Activated CD4-positive, alpha-beta memory T cell treated with anti-CD3 and anti-CD28 coated beads for 36 hours (primary cell): ENCODE results near the gene ARL5B. TPM values are rescaled to one million over a fixed set of nuclear protein-coding genes. Genes with fewer than 3 reads are reported as not detected.

Experiments
- CTCF ChIA-PET: fragments of 350-600 bp; sonication (Branson Sonifier 250); formaldehyde crosslinking; loops from one replicate; lab custom pipeline; 2021; ENCODE audit warnings: antibody characterized with exemption, inconsistent platforms; lab: Charles Lee
- POLR2A ChIA-PET: fragments of 350-600 bp; sonication (Branson Sonifier 250); formaldehyde crosslinking; loops from one replicate; lab custom pipeline; 2021; ENCODE audit warnings: antibody characterized with exemption; lab: Charles Lee
- DNase-seq: peaks from one replicate; pipeline ENCODE4 v3.0.0-alpha.2; 2020
- H3K27ac Mint-ChIP-seq: one replicate; pipeline ENCODE4 v1.8.0; 2021; ENCODE audit warnings: mixed read lengths
- H3K27me3 Mint-ChIP-seq: one replicate; pipeline ENCODE4 v1.8.0; 2021; ENCODE audit warnings: mixed read lengths
- H3K36me3 Mint-ChIP-seq: one replicate; pipeline ENCODE4 v1.8.0; 2021; ENCODE audit warnings: mixed read lengths
- H3K4me1 Mint-ChIP-seq: one replicate; pipeline ENCODE4 v1.8.0; 2021; ENCODE audit warnings: low read depth, mixed read lengths
- H3K4me3 Mint-ChIP-seq: one replicate; pipeline ENCODE4 v1.8.0; 2021; ENCODE audit warnings: mild to moderate bottlenecking, mixed read lengths
- H3K9me3 Mint-ChIP-seq: one replicate; pipeline ENCODE4 v1.8.0; 2021; ENCODE audit warnings: mixed read lengths
- intact Hi-C: fragments of 100-400 bp; cut with micrococcal nuclease; formaldehyde crosslinking; loops from one replicate; pipeline ENCODE4 v1.15.1; 2023
- total RNA-seq, 2 experiments: library from RNA; stranded (reverse); gene quantifications; one replicate each; pipeline ENCODE4 v1.2.3, GENCODE V29; 2021

ARL5B gene
- total RNA-seq, 2 experiments from 2014 or later = 16.2 to 16.3 TPM

DNA sequence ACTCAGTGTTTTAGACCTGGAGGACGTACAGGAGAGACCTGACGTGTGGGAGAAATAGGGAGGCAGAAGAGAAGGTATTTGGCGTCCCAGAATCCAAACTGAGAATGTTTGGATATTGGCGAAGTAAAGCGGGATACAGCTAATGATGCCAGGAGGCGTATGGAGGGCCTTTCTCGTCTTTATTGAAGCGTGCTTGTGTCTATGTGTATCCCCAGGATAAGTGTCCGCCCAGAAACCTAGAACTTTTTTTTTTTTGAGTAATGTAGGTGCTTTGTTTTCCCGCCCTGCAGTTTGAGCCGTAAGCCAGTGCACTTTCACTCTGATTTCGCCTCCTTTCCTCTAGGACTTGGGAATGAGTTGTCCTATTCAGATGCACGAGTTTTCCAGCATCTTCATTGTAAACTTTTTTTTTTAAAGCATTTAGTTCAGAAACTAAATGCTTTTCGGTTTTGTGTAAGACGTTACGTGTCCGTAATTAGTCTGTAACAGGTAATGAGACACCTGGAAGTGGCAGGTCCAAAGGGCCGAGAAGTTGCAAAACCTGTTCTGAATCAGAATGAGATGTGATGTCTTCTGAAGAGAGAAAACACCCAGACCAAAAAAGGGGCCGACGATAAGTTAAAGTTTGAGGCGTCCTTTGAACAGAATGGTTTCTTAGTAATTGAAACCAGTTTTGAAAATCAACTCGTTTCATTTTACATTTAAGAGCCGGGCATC lies 746 bp downstream of the ARL5B start:
- H3K4me1 Mint-ChIP-seq = peaks cover 37% of the 10 kb centered on the region
- no peaks in the 10 kb centered on the region for H3K9me3 Mint-ChIP-seq
- H3K36me3 Mint-ChIP-seq = peaks cover 17% of the 10 kb centered on the region
- DNase-seq = peak; percentile 25
- CTCF ChIA-PET = no interaction called here
- H3K27ac Mint-ChIP-seq = peak overlapping the region; percentile 92
- no peaks in the 10 kb centered on the region for H3K27me3 Mint-ChIP-seq
- H3K4me3 Mint-ChIP-seq = peak overlapping the region; percentile 95
- intact Hi-C loops = loop anchor here (1.0 to 10.0 kb wide), 6 partner anchors 9 to 1455 kb away; partner anchors contain the start of genes NSUN6, STAM and TRDMT1
- POLR2A ChIA-PET = interaction anchor here (2.5 kb wide), 1 partner anchor 10 kb away, joined by 19 read pairs; the partner anchor contains the start of gene NSUN6

DNA sequence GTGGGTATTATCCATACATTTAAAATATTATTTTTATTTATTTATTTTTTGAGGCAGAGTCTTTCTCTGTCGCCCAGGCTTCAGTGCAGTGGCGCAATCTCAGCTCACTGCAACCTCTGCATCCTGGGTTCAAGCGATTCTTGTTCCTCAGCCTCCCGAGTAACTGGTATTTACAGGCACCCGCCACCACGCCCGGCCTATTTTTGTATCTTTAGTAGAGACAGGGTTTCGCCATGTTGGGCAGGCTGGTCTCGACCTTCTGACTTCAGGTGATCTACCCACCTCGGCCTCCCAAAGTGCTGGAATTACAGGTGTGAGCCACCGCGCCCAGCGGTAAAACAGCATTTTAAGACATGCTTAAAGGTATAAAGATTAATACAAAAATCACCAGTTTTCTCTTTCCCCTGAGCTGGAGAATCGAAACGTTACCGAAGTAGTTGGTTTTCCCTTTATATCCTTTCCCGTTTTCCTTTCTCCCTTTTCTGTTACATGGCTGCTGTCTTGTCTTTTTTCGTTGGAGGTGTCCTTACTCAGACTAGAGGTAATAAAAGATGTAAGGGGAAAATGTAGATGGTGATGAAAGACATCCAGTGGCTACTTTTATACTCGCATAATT lies 1.7 kb downstream of the ARL5B start:
- H3K36me3 Mint-ChIP-seq = peaks cover 18% of the 10 kb centered on the region
- H3K4me3 Mint-ChIP-seq = peak overlapping the region; percentile 74
- ChIA-PET POLR2A (no interaction called here), CTCF (no interaction called here)
- intact Hi-C loops = no loop called here
- H3K27me3 Mint-ChIP-seq = no peaks in the 10 kb centered on the region
- H3K4me1 Mint-ChIP-seq = peaks cover 42% of the 10 kb centered on the region
- no peaks in the 10 kb centered on the region for H3K9me3 Mint-ChIP-seq
- H3K27ac Mint-ChIP-seq = peak overlapping the region; percentile 53
- DNase-seq = no peak

DNA sequence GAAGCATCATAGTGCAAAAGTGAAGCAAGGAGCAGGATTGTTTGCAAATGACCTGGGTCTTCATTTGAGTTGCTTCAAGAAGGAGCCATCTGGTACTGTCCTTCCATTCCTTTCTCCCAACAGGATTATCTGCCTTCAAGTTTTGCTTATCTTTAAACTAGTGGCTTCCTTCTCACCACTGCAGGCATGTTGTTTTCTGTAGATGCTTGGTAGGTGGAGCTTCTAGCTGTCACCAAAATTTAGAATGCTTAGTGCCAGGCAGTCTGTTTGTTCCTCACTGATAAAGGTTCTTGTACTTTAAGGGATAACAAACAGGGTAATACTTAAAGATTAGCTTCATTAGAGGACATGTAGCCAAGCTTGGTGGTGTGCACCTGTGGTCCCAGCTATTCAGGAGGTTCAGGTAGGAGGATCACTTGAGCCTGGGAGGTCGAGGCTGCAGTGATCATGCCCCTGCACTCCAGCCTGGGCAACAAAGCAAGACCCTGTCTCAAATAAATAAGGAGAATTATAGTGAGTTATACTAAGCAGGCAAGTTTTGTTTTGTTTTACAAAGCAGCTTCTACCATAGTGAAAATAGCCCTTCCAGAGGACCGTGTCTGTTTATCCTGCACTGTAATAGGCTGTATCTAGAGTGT lies 5.7 kb downstream of the ARL5B start:
- ChIA-PET CTCF (no interaction called here), POLR2A (no interaction called here)
- H3K27ac Mint-ChIP-seq = no peak overlapping the region
- no peak for DNase-seq
- H3K4me3 Mint-ChIP-seq = no peak overlapping the region
- intact Hi-C loops = no loop called here
- peaks cover 32% of the 10 kb centered on the region for H3K36me3 Mint-ChIP-seq
- H3K27me3 Mint-ChIP-seq = no peaks in the 10 kb centered on the region
- H3K4me1 Mint-ChIP-seq = peaks cover 44% of the 10 kb centered on the region
- H3K9me3 Mint-ChIP-seq = no peaks in the 10 kb centered on the region

DNA sequence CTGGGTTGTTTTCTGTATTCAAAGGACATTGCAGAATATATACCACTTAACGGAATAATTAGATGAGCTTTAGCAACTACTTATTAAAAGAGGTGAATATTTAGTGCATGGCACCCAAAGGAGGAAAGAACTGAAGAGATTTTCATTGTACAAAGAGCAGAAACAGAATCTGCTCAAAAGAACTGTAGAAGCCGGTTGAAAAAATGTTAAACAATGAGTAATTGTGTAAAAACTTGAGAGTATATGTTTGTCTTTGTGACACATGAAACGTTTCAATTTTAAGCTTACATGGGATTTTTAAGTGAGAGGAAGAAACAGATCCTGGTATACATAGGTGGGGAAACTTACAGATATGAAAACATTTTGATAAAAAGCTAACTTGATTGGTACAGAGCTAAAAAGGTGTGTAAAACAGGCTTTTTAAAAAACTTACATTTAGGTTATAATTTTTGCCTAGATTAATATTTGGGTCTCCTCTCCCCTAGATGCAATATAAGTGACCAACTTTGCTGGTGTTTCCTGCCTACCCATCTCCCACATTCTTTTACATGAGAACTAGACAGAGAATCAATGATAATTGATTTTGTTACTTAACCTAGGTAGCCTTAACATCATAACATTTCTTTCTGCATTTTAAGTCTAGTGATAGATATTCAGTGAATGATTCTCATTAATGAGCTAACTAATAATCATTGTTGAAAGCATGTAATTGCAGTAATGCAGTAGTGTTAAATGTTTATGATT lies 6.8 kb downstream of the ARL5B start:
- no peak for DNase-seq
- H3K9me3 Mint-ChIP-seq = no peaks in the 10 kb centered on the region
- H3K27me3 Mint-ChIP-seq = no peaks in the 10 kb centered on the region
- H3K4me1 Mint-ChIP-seq = peaks cover 40% of the 10 kb centered on the region
- H3K36me3 Mint-ChIP-seq = peaks cover 34% of the 10 kb centered on the region
- intact Hi-C loops = no loop called here
- CTCF ChIA-PET = no interaction called here
- POLR2A ChIA-PET = no interaction called here
- no peak overlapping the region for H3K27ac Mint-ChIP-seq
- no peak overlapping the region for H3K4me3 Mint-ChIP-seq

DNA sequence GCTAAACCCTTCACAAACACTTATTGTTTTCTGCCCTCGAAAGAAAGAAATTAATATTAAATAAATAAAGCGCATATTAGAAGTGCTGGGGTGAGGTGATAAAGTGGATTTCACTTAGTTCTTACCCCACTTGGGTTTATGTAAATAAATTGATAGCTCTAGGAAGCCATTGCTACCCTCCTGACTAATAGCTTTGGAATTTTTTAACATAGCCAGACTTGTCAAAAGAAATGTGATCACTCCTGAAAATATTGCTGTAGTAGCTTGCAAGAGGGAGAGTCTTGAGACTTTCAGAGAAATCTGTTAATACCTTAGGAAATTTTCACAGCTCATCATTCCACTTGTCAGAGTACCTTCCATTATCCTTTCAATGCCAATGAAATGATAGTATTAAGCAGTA lies 7.6 kb downstream of the ARL5B start:
- POLR2A ChIA-PET = no interaction called here
- CTCF ChIA-PET = no interaction called here
- H3K36me3 Mint-ChIP-seq = peaks cover 28% of the 10 kb centered on the region
- peaks cover 32% of the 10 kb centered on the region for H3K4me1 Mint-ChIP-seq
- DNase-seq = no peak
- no peaks in the 10 kb centered on the region for H3K27me3 Mint-ChIP-seq
- H3K9me3 Mint-ChIP-seq = no peaks in the 10 kb centered on the region
- no peak overlapping the region for H3K27ac Mint-ChIP-seq
- intact Hi-C loops = no loop called here
- H3K4me3 Mint-ChIP-seq = no peak overlapping the region

DNA sequence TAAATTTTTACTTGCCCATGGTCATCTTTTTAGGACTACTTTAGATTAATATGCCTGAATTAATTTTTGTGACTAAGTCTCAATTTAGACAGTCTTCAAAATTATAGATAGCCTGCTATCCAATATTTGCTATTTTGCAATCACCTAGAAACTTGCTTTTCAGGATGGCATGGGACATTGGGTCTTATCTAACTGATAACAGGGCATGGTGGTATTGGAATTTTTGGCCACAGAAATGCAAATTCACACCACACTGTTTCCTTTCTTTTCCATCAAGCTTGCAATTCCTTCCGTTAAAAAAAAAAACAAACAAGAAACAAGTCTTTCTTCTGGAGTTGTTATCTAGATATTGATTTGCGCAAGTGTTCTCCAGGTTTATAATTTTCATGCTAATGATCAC lies 8.8 kb downstream of the ARL5B start:
- peaks cover 26% of the 10 kb centered on the region for H3K4me1 Mint-ChIP-seq
- intact Hi-C loops = no loop called here
- peaks cover 30% of the 10 kb centered on the region for H3K36me3 Mint-ChIP-seq
- no peaks in the 10 kb centered on the region for H3K27me3 Mint-ChIP-seq
- DNase-seq = no peak
- H3K9me3 Mint-ChIP-seq = no peaks in the 10 kb centered on the region
- H3K27ac Mint-ChIP-seq = no peak overlapping the region
- ChIA-PET POLR2A (no interaction called here), CTCF (no interaction called here)
- no peak overlapping the region for H3K4me3 Mint-ChIP-seq

DNA sequence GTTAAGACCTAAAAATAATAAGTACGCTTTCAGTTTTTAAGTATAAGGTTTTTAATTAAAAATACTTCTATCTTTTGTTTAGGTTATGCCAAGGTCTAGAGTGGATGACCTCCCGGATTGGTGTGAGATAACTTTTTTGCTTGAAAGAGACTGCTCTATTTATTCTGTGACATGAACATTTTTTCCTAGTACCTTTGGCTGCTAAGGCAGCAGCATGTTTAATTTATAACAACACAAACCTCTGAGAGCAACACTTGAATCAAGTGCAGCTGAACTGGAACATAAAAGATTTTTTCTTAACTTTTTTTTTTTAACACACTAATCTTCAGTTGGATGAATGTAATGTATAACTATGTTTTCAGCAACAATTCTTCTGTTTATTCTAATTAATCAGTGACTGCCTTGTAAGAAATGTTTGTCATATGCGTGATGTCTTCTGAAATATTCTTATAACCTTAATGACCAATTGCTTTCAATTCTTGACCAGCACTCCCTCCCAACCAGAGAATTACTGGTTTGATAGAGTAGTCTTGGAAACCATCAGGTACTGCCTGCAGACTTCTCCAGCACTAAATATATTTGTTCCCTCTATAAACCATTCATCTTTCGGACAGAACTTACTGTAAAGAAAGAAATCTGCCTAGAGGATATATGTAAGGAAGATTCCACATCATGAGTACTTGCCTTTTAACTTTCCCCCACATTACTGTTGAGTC lies 16.0 kb downstream of the ARL5B start:
- ChIA-PET POLR2A (no interaction called here), CTCF (no interaction called here)
- Mint-ChIP-seq H3K27me3 (no peaks in the 10 kb centered on the region), H3K4me3 (no peak overlapping the region), H3K36me3 (peaks cover 38% of the 10 kb centered on the region), H3K9me3 (no peaks in the 10 kb centered on the region), H3K27ac (no peak overlapping the region), H3K4me1 (no peaks in the 10 kb centered on the region)
- intact Hi-C loops = no loop called here
- no peak for DNase-seq

DNA sequence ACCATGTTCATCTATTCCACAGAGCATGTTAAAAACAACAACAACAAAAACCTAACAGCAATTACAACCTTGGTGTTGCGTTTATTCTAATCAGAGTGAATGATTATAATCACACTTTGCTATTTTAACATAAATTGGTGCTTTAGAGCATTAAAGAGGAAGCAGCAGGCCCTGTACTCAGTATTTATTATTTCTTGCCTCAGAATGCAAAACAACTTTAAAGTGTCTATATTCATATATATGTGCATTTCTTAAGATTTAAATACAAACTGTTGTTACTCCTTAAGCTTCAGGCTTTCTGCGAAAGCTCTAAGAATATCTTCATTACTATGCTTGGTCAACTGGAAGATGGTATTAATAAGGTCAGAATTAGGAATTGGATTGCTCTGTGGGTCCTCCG lies 21.5 kb downstream of the ARL5B start:
- H3K27ac Mint-ChIP-seq = no peak overlapping the region
- no peaks in the 10 kb centered on the region for H3K9me3 Mint-ChIP-seq
- peaks cover 6% of the 10 kb centered on the region for H3K4me1 Mint-ChIP-seq
- H3K4me3 Mint-ChIP-seq = no peak overlapping the region
- CTCF ChIA-PET = no interaction called here
- DNase-seq = no peak
- H3K27me3 Mint-ChIP-seq = no peaks in the 10 kb centered on the region
- intact Hi-C loops = no loop called here
- POLR2A ChIA-PET = no interaction called here
- H3K36me3 Mint-ChIP-seq = peaks cover 24% of the 10 kb centered on the region

DNA sequence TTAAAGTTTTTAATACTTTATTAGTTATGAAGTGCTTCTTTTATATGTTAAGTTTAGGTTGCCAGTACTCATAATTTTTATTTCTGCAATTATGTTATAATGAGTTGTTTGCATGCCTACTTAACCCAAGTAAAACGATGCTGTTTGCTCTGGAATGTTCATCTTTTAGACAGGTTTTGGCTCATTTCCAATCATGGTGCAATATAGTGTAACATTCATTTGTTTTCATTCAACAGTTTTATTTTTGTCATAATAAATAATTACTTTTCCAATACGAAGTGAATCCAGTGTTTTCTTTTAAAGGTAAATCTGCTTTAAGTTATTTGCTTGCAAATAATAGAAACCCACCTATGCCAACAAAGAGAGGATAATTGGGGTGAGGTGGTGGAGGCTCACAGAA lies 22.1 kb downstream of the ARL5B start:
- no peak overlapping the region for H3K4me3 Mint-ChIP-seq
- H3K9me3 Mint-ChIP-seq = no peaks in the 10 kb centered on the region
- POLR2A ChIA-PET = no interaction called here
- H3K4me1 Mint-ChIP-seq = peaks cover 6% of the 10 kb centered on the region
- H3K36me3 Mint-ChIP-seq = peaks cover 21% of the 10 kb centered on the region
- intact Hi-C loops = no loop called here
- no peaks in the 10 kb centered on the region for H3K27me3 Mint-ChIP-seq
- DNase-seq = no peak
- CTCF ChIA-PET = no interaction called here
- H3K27ac Mint-ChIP-seq = no peak overlapping the region

DNA sequence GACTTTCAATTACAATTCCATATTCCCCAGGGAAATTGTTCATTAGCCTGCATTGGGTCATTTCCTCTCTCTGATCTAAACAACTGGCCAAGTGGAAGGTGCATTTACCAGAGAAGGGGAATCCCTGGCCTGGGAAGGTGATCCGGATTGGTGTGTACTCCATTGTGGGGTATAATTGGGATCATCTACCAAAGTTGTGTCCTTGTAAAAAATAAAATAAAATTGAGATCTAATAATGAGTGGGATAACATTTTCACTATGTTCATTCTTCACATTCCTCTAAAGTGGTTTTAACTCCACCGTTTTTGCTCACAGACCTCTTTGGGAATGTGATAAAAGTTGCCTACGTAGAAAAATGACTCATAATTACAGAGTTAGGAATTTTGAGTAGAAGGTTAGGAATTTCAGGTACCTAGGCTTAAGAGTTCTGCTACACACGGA lies 22.8 kb downstream of the ARL5B start:
- intact Hi-C loops = no loop called here
- Mint-ChIP-seq H3K4me3 (no peak overlapping the region), H3K27me3 (no peaks in the 10 kb centered on the region), H3K4me1 (peaks cover 6% of the 10 kb centered on the region), H3K36me3 (peaks cover 16% of the 10 kb centered on the region), H3K9me3 (no peaks in the 10 kb centered on the region), H3K27ac (no peak overlapping the region)
- DNase-seq = no peak
- POLR2A ChIA-PET = no interaction called here
- CTCF ChIA-PET = no interaction called here

DNA sequence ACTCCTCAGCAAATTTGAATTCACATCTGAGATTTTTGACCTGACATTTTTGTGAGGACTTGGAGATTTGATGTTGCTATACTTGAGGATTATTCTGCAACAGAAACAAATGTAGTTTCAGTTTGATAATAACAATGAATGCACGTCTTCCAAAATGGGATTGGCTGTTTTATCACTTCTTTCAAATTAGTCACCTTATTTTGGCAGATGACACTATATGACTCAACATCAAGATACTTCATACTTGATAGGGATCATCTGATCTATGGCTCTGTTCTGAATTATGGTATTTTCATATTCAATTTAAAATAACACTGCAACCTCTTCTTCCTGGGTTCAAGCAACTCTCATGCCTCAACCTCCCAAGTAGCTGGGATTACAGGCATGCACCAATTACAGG lies 24.2 kb downstream of the ARL5B start:
- no peak for DNase-seq
- Mint-ChIP-seq H3K27me3 (no peaks in the 10 kb centered on the region), H3K4me3 (no peak overlapping the region), H3K36me3 (peaks cover 16% of the 10 kb centered on the region), H3K27ac (no peak overlapping the region), H3K4me1 (peaks cover 6% of the 10 kb centered on the region), H3K9me3 (no peaks in the 10 kb centered on the region)
- intact Hi-C loops = no loop called here
- POLR2A ChIA-PET = no interaction called here
- CTCF ChIA-PET = no interaction called here

DNA sequence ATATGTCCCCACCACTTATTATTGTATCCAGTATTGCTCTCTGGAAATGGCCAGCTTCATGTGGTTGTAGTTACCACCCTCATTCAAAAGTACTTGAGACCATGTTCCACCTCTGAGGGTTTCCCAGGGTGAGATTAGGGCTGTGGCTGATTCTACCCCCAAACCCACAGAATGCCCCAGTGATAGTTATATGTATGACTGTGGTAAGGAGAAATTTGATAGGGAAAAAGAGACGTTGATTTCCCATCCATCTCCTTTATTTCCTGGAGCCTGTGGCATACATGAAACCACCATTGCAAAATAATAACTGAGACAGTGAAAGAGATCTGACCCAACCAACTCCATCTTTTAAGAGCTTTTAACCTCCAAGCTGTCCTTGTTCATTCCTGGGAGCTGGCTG lies 25.2 kb downstream of the ARL5B start:
- POLR2A ChIA-PET = no interaction called here
- H3K36me3 Mint-ChIP-seq = peaks cover 16% of the 10 kb centered on the region
- intact Hi-C loops = no loop called here
- H3K4me3 Mint-ChIP-seq = no peak overlapping the region
- no peaks in the 10 kb centered on the region for H3K9me3 Mint-ChIP-seq
- H3K27me3 Mint-ChIP-seq = no peaks in the 10 kb centered on the region
- no peak overlapping the region for H3K27ac Mint-ChIP-seq
- CTCF ChIA-PET = no interaction called here
- no peak for DNase-seq
- peaks cover 6% of the 10 kb centered on the region for H3K4me1 Mint-ChIP-seq
